Measurements from ENCODE around the gene EXOC4.

GRCh38 chr7:133381965-133382364 is 129.1 kb downstream of the EXOC4 start:
- TF ChIP-seq POLR2A (IDR thresholded peaks at IDR 0.05): no peak
- no peak for TF ChIP-seq CTCF (IDR thresholded peaks at IDR 0.05)

Measured in lower leg skin (tissue), 3 donors.